CD14-positive monocyte (primary cell): ENCODE measurements around the gene MCF2L2. TPM values are rescaled to one million over a fixed set of nuclear protein-coding genes. Genes with fewer than 3 reads are reported as not detected.

Source experiments
- DNase-seq, 3 donors: peaks; one replicate each; pipeline ENCODE4 v3.0.0-alpha.2; 2011 to 2022
- H2AFZ ChIP-seq: 2 replicates; pipeline ENCODE4 v1.6.0; 2012; ENCODE audit warnings: mild to moderate bottlenecking, low read depth, low read length, inconsistent platforms; ENCODE audit not compliant: insufficient read depth, poor library complexity, severe bottlenecking
- H3K27ac ChIP-seq, 2 donors: 1 replicate in 1 of 2; 2 replicates in 1 of 2; pipeline ENCODE4 v1.5.1; 2012 to 2013; ENCODE audit warnings: low read length in 2 of 2, control low read depth in 1 of 2, inconsistent platforms in 1 of 2, low read depth in 1 of 2, mild to moderate bottlenecking in 1 of 2
- H3K27me3 ChIP-seq, 2 donors: one replicate each; pipeline versions ENCODE4 v1.6.0 to v1.6.1; 2011 to 2013; ENCODE audit warnings: low read length in 2 of 2; ENCODE audit not compliant: control insufficient read depth in 2 of 2, insufficient read depth in 2 of 2
- H3K36me3 ChIP-seq, 2 donors: replicated peaks in 1 of 2; 1 replicate in 1 of 2; 2 replicates in 1 of 2; pipeline versions ENCODE4 v1.5.1 to v1.6.1; 2012 to 2013; ENCODE audit warnings: low read length in 2 of 2, control low read depth in 1 of 2, inconsistent platforms in 1 of 2, mild to moderate bottlenecking in 1 of 2; ENCODE audit not compliant: insufficient read depth in 2 of 2, control insufficient read depth in 1 of 2
- H3K4me1 ChIP-seq, 2 donors: 1 replicate in 1 of 2; 2 replicates in 1 of 2; pipeline versions ENCODE4 v1.5.1 to v1.6.1; 2012 to 2013; ENCODE audit warnings: low read length in 2 of 2, control low read depth in 1 of 2, inconsistent platforms in 1 of 2, mild to moderate bottlenecking in 1 of 2, moderate library complexity in 1 of 2; ENCODE audit not compliant: insufficient read depth in 2 of 2, control insufficient read depth in 1 of 2
- H3K4me2 ChIP-seq: replicated peaks from 2 replicates; pipeline ENCODE3; 2012; ENCODE audit warnings: low read length, moderate library complexity, mild to moderate bottlenecking; ENCODE audit not compliant: poor library complexity, severe bottlenecking; ENCODE audit errors: extremely low read depth
- H3K4me3 ChIP-seq, 3 experiments: fragments of 200-600 bp in 1 of 3; sonication (generic) in 1 of 3; replicated peaks in 1 of 3; 1 replicate in 2 of 3; 2 replicates in 1 of 3; pipeline ENCODE4 v1.5.1; 2011 to 2013; ENCODE audit warnings: low read length in 3 of 3, mild to moderate bottlenecking in 3 of 3, control low read depth in 2 of 3, low read depth in 2 of 3, inconsistent platforms in 1 of 3, moderate library complexity in 1 of 3
- H3K79me2 ChIP-seq: 2 replicates; pipeline ENCODE4 v1.6.0; 2012; ENCODE audit warnings: mild to moderate bottlenecking, control low read depth, inconsistent platforms, low read length, moderate library complexity; ENCODE audit not compliant: insufficient read depth
- H3K9ac ChIP-seq: 2 replicates; pipeline ENCODE4 v1.6.0; 2017; ENCODE audit warnings: low read length, mild to moderate bottlenecking; ENCODE audit not compliant: insufficient read depth, poor library complexity, severe bottlenecking
- H3K9me3 ChIP-seq, 2 donors: replicated peaks in 1 of 2; 1 replicate in 1 of 2; 2 replicates in 1 of 2; pipeline versions ENCODE4 v1.5.1 to v1.6.1; 2012 to 2013; ENCODE audit warnings: low read length in 2 of 2, control low read depth in 1 of 2; ENCODE audit not compliant: control insufficient read depth in 1 of 2, insufficient read depth in 1 of 2
- H4K20me1 ChIP-seq: 2 replicates; pipeline ENCODE4 v1.6.0; 2012; ENCODE audit warnings: mild to moderate bottlenecking, low read length, control low read depth, moderate library complexity; ENCODE audit not compliant: insufficient read depth
- H3K27ac Mint-ChIP-seq, 7 donors: one replicate each; pipeline ENCODE4 v1.8.0; 2020; ENCODE audit warnings: mild to moderate bottlenecking in 7 of 7, mixed read lengths in 7 of 7, moderate library complexity in 6 of 7, inconsistent platforms in 2 of 7
- H3K27me3 Mint-ChIP-seq, 3 donors: one replicate each; pipeline ENCODE4 v1.8.0; 2021 to 2022; ENCODE audit warnings: low read depth in 3 of 3, mild to moderate bottlenecking in 3 of 3, mixed read lengths in 3 of 3, moderate library complexity in 3 of 3, inconsistent platforms in 1 of 3
- H3K36me3 Mint-ChIP-seq, 2 donors: one replicate each; pipeline ENCODE4 v1.8.0; 2020; ENCODE audit warnings: mixed read lengths in 2 of 2, inconsistent platforms in 1 of 2, mild to moderate bottlenecking in 1 of 2
- H3K4me1 Mint-ChIP-seq: one replicate; pipeline ENCODE4 v1.8.0; 2020; ENCODE audit warnings: mild to moderate bottlenecking, mixed read lengths
- H3K4me3 Mint-ChIP-seq, 2 donors: one replicate each; pipeline ENCODE4 v1.8.0; 2020; ENCODE audit warnings: mild to moderate bottlenecking in 2 of 2, mixed read lengths in 2 of 2, moderate library complexity in 1 of 2
- H3K9me3 Mint-ChIP-seq, 7 donors: one replicate each; pipeline ENCODE4 v1.8.0; 2020 to 2022; ENCODE audit warnings: mixed read lengths in 7 of 7, mild to moderate bottlenecking in 6 of 7, moderate library complexity in 6 of 7, inconsistent platforms in 2 of 7
- WGBS: methylation state at CpG from one replicate; pipeline ENCODE4 v1.1.5; 2013; ENCODE audit warnings: missing lambda C conversion rate; ENCODE audit not compliant: insufficient coverage; 5-methylcytosine and 5-hydroxymethylcytosine counted together
- intact Hi-C, 2 donors: fragments of 100-400 bp; cut with micrococcal nuclease; formaldehyde crosslinking; loops; one replicate each; pipeline versions ENCODE4 v1.15.0 to v1.15.1; 2023
- polyA plus RNA-seq, 3 donors: library from polyadenylated mRNA; depleted of rRNA in 1 of 3; unstranded in 2 of 3; stranded (reverse) in 1 of 3; fragments of 300-500 nt in 2 of 3; fragments of >200 nt in 1 of 3; fragmentation: Illumina TruSeq in 2 of 3; gene quantifications; 1 replicate in 2 of 3; 2 replicates in 1 of 3; pipeline ENCODE4 v1.2.3, GENCODE V29; 2012 to 2021
- TF ChIP-seq, protein P1 (sequence below): fragments of 200-600 bp; IDR thresholded peaks from one replicate; pipeline ENCODE4 v1.8.0; 2022; ENCODE audit warnings: antibody characterized with exemption, mild to moderate bottlenecking

Gene MCF2L2
- polyA plus RNA-seq, 3 donors, result 0.01 to 0.13 TPM; not detected in 1

DNA sequence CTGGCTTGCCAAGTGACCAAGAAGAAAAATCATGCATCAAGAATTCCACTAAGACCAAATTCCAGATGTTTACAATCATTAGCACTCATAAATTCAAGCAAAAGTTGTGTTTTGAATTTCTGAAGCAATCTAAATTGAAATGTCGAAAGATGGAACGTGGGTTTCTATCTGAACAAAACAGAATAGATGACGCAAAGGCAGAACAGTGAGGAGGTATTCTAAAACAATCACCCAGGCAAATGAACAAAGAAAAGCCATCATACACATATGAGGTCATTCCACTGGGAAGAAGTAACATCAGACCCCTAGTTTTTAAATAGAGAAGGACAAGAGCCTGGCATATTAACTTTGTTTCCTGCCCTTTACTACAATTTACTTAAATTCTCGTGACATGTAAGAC is 58.0 kb downstream of the MCF2L2 start:
- 75% methylated on average over 1 of the region's 4 CpGs for WGBS
- peaks cover 0 to 2% (median 2%) of the 10 kb centered on the region in 3 donors for H3K27me3 Mint-ChIP-seq
- Histone ChIP-seq H3K9ac (no peak overlapping the region), H3K27me3 (no peaks in the 10 kb centered on the region), H3K4me1 (peaks cover 37 to 40% of the 10 kb centered on the region in 2 donors), H3K4me3 (no peak overlapping the region), H3K36me3 (no peaks in the 10 kb centered on the region), H3K9me3 (no peaks in the 10 kb centered on the region), H4K20me1 (no peaks in the 10 kb centered on the region), H3K4me2 (no peak overlapping the region), H3K27ac (peak overlapping the region in 1 of 2 donors; percentile 62), H2AFZ (no peak overlapping the region), H3K79me2 (no peaks in the 10 kb centered on the region)
- H3K9me3 Mint-ChIP-seq, result peaks cover 0 to 10% (median 0%) of the 10 kb centered on the region in 7 donors
- H3K4me3 Mint-ChIP-seq, result peak overlapping the region in 1 of 2 donors; percentile 21
- TF ChIP-seq, protein P1, sequence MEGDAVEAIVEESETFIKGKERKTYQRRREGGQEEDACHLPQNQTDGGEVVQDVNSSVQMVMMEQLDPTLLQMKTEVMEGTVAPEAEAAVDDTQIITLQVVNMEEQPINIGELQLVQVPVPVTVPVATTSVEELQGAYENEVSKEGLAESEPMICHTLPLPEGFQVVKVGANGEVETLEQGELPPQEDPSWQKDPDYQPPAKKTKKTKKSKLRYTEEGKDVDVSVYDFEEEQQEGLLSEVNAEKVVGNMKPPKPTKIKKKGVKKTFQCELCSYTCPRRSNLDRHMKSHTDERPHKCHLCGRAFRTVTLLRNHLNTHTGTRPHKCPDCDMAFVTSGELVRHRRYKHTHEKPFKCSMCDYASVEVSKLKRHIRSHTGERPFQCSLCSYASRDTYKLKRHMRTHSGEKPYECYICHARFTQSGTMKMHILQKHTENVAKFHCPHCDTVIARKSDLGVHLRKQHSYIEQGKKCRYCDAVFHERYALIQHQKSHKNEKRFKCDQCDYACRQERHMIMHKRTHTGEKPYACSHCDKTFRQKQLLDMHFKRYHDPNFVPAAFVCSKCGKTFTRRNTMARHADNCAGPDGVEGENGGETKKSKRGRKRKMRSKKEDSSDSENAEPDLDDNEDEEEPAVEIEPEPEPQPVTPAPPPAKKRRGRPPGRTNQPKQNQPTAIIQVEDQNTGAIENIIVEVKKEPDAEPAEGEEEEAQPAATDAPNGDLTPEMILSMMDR, result no peak
- H3K27ac Mint-ChIP-seq, result peak overlapping the region; percentile 59 to 93 (median 89)
- no peak for DNase-seq
- H3K4me1 Mint-ChIP-seq, result peaks cover 44% of the 10 kb centered on the region
- intact Hi-C loops, result no loop called here
- peaks cover 0 to 15% of the 10 kb centered on the region in 2 donors for H3K36me3 Mint-ChIP-seq

DNA sequence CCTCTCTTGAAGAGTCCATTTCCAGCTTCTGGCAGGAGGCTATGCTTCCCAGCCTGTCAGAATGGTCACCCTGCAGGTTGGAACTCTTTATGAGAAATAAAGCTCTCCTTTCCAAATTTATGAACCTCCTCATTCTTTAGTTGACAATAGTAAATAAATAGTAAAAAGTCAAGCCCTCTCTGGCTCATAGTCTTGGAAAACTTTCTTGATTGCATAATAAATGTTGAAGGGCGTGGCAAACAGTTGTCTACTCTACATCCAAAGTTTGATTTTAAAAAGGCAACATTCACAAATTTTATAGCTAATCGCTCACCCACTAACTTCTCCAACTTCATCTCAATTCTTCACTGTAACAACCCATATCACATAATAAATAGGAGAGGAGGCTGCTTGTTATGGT is 58.8 kb downstream of the MCF2L2 start:
- H3K27ac Mint-ChIP-seq, result peak overlapping the region; percentile 66 to 93 (median 87)
- no peak overlapping the region for H3K4me3 Mint-ChIP-seq
- Histone ChIP-seq H2AFZ (no peak overlapping the region), H3K27me3 (no peaks in the 10 kb centered on the region), H4K20me1 (no peaks in the 10 kb centered on the region), H3K4me2 (no peak overlapping the region), H3K9ac (no peak overlapping the region), H3K4me1 (peaks cover 32 to 33% of the 10 kb centered on the region in 2 donors), H3K9me3 (no peaks in the 10 kb centered on the region), H3K4me3 (no peak overlapping the region), H3K27ac (peak overlapping the region in 1 of 2 donors; percentile 34), H3K79me2 (no peaks in the 10 kb centered on the region), H3K36me3 (no peaks in the 10 kb centered on the region)
- peaks cover 0 to 2% (median 2%) of the 10 kb centered on the region in 3 donors for H3K27me3 Mint-ChIP-seq
- WGBS, result no CpG with 5 or more reads among the region's 2 CpGs
- H3K4me1 Mint-ChIP-seq, result peaks cover 37% of the 10 kb centered on the region
- intact Hi-C loops, result loop anchor here (5.0 kb wide), 1 partner anchor 57 kb away; no protein-coding TSS in a partner anchor
- TF ChIP-seq, protein P1, result no peak
- DNase-seq, result no peak
- H3K36me3 Mint-ChIP-seq, result peaks cover 0 to 15% of the 10 kb centered on the region in 2 donors
- H3K9me3 Mint-ChIP-seq, result peaks cover 0 to 10% (median 0%) of the 10 kb centered on the region in 7 donors
